Adrenal gland (tissue), 5 donors: Measurements from ENCODE around the gene ACSL6.

Experiments used
- POLR2A ChIP-seq, 2 donors: fragments of 450-650 bp; IDR thresholded peaks; one replicate each; pipeline ENCODE4 v1.6.1; 2017; ENCODE audit warnings: antibody characterized with exemption in 2 of 2, mild to moderate bottlenecking in 2 of 2, moderate library complexity in 1 of 2
- TF ChIP-seq, protein P1 (sequence below), 6 experiments: fragments of 450-650 bp in 4 of 6; fragments of 200-600 bp in 2 of 6; sonication (generic) in 1 of 6; IDR thresholded peaks; 1 replicate in 5 of 6; 2 replicates in 1 of 6; pipeline versions ENCODE4 v1.5.1 to v1.8.0; 2016 to 2021; ENCODE audit warnings: antibody characterized with exemption in 6 of 6, mild to moderate bottlenecking in 2 of 6, moderate library complexity in 1 of 6
- donor health status: DM: no; HTN: no; CAD: no.

DNA sequence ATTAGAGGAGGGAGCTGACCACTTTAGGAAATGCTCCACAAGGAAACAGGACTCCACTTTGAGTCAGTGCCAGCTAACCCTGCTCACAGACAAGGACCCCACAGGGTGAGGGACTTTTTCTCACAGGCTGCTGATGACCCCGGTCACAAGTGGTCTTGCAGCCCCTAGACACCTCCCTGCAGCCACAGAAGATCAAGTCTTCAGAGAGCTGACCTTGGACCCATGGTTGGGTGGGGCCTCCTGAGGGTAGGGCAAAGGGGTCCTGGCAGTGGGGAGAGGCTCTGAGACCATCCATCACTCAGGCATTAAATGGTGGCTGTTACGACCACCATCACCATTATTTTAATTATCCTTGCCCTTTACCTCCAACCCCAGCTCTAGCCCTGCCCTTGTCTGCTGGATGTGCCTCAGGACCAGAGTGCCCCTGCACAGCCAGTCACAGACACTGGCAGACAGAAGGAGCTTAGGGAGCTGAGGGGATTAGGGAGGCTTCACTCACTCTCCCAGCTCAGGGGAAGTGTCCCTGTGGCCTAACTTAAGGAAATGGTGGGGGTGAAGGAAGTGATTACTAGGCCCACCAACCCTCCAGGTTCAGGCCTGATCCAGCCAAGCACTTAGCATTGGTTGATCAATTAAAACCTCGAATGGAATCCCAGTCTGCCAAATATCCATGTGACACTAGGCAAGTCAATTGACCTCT is 1.6 kb downstream of the ACSL6 start:
- TF ChIP-seq, protein P1, sequence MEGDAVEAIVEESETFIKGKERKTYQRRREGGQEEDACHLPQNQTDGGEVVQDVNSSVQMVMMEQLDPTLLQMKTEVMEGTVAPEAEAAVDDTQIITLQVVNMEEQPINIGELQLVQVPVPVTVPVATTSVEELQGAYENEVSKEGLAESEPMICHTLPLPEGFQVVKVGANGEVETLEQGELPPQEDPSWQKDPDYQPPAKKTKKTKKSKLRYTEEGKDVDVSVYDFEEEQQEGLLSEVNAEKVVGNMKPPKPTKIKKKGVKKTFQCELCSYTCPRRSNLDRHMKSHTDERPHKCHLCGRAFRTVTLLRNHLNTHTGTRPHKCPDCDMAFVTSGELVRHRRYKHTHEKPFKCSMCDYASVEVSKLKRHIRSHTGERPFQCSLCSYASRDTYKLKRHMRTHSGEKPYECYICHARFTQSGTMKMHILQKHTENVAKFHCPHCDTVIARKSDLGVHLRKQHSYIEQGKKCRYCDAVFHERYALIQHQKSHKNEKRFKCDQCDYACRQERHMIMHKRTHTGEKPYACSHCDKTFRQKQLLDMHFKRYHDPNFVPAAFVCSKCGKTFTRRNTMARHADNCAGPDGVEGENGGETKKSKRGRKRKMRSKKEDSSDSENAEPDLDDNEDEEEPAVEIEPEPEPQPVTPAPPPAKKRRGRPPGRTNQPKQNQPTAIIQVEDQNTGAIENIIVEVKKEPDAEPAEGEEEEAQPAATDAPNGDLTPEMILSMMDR (IDR thresholded peaks at IDR 0.05) = no peak
- no peak for TF ChIP-seq POLR2A (IDR thresholded peaks at IDR 0.05)
